ENCODE measurements around the gene HIGD2B. TPM values are rescaled to one million over a fixed set of nuclear protein-coding genes. Genes with fewer than 3 reads are reported as not detected.
"Not testable (repeated sequence)": the region's sequence is repeated elsewhere in the genome, so short reads cannot be mapped to it uniquely, and the experiment has no call there.

The HIGD2B gene
- total RNA-seq, 2 donors from 2014 or later = not detected

DNA sequence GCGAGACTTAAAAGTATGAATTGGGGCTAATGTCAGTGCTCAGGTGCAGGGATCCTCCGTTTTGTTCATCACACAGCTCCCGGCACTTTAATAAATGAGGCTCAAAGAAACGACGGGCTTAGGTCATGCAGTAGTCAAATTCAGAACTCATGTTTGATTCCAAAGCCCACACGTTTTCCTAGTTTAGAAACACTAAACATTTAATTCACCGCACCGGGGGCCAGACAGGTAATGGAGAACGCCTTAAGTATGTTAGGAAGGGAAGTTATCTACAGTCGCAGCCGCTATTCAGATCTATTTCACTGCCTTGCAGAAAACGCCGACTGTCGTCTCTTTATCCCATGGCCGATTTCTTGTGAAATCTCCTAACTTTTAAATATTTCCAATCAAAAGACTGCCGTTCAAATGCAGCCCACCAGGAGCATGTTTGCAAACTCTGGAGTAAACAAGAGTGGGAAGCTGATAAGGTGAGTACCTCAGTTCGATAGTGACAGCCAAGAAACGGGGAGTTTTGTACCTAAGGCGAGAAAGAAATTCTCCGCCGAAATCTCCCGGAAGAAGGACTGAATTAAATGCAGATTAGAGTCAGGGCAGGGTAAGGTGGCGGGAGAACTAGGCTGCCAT is 569 bp downstream of the HIGD2B start:
- intact Hi-C loops (cut with DNase I, micrococcal nuclease) = no loop called here
- DNase-seq = peak in 1 of 2 donors; percentile 23
- ATAC-seq = peak; percentile 14

GRCh38 chr15:72682772-72683171 is 3.2 kb downstream of the HIGD2B start:
- intact Hi-C loops (cut with DNase I, micrococcal nuclease) = no loop called here

GRCh38 chr15:72680931-72681330 is 5.1 kb downstream of the HIGD2B start:
- DNase-seq (no peak), ATAC-seq (no peak)
- intact Hi-C loops (cut with DNase I, micrococcal nuclease) = no loop called here

More at GRCh38 chr15:72682772-72683171, 3.2 kb downstream of the HIGD2B start:
- ATAC-seq = no peak
- no peak for DNase-seq

- ATAC-seq (no peak), DNase-seq (no peak)
- intact Hi-C loops (cut with DNase I, micrococcal nuclease) = loop anchor here in 1 of 2 donors (10.0 kb wide), 2 partner anchors 82 to 212 kb away; no protein-coding TSS in a partner anchor
Observed at GRCh38 chr15:72676838-72677237, 9.1 kb downstream of the HIGD2B start.

DNA sequence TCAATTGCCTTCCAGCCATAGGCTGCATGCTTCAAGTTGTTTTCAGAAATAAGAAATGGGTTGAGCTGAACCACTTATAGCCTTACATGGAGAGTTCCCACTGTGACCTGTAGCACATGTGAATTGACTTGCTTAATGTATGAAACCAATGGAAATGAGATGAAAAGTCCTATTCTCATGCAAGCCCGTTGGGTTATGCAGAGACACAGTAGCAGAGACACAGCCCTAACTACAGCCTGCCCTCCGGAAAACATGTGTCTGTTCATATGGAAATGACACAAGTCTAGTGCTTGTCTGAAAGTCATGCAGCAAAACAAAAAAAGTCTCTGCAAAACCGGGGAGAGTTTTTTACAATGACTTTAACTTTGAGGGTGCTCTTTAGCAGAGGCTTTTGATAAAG is 14.5 kb downstream of the HIGD2B start:
- intact Hi-C loops (cut with DNase I, micrococcal nuclease) = loop anchor here in 1 of 2 donors (10.0 kb wide), 2 partner anchors 77 to 207 kb away; no protein-coding TSS in a partner anchor
- no peak for ATAC-seq
- DNase-seq = no peak

DNA sequence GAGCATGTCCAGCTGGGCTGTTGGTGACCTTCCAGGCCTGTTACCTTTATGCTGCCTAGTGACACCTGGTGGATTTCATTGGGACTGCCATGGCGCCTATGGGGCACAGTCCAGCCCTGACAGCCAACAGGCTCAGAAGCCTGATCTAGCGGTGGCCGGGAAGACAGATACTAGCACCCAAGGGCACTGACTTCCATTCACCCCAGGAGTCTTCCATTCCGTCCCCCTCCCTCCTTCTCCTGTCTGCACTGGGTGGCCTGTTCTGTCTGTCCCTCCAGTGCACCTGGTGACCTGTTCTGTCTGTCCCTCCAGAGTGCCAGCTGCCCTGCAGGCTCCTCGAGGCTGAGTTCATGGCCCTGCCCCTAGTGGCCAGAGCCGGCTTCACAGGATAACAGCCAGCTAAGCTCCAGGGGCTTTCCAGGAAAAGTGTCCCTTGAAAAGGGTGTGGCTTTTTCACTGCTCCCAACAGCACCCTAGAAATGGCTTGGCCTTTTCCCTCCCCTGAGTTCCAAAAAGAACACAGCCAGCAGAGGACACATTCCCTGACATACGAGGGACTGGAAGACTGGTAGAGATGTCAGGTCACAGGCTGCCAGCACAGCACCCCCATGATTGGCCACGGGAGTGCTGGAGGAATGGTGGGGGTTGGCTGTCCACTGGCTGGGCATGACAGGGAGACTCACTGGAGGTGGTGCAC is 15.2 kb downstream of the HIGD2B start:
- intact Hi-C loops (cut with DNase I, micrococcal nuclease) = loop anchor here in 1 of 2 donors (10.0 kb wide), 2 partner anchors 76 to 206 kb away; no protein-coding TSS in a partner anchor
- ATAC-seq = peak; percentile 98
- peak; percentile 80 to 87 for DNase-seq

DNA sequence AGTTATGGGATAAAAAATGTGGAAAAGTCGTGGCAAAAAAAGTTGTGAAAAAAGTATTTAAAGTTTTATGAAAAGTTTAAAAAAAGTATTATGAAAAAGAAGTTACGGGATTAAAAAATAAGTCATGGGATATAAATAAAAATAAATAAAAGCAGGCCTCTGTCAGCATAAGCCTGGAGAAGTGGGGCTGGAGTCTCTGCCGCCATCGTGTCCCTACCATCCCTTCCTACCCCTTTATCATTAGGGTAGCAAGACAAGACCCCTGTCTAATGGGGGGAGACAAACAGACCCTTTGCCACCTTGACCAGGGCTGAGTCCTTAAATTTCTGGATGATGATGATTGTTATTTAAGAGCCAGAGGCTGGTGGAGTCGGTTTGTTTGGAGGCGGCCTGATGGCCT is 16.2 kb downstream of the HIGD2B start:
- DNase-seq, ATAC-seq: not testable (repeated sequence)
- intact Hi-C loops (cut with DNase I, micrococcal nuclease) = loop anchor here in 1 of 2 donors (10.0 kb wide), 2 partner anchors 75 to 205 kb away; no protein-coding TSS in a partner anchor

- ATAC-seq; intact Hi-C loops (cut with DNase I, micrococcal nuclease); DNase-seq: not testable (repeated sequence)
Observed at GRCh38 chr15:72665706-72666105, 20.3 kb downstream of the HIGD2B start.

GRCh38 chr15:72663931-72664330 is 22.1 kb downstream of the HIGD2B start:
- DNase-seq; intact Hi-C loops (cut with DNase I, micrococcal nuclease); ATAC-seq: not testable (repeated sequence)

DNA sequence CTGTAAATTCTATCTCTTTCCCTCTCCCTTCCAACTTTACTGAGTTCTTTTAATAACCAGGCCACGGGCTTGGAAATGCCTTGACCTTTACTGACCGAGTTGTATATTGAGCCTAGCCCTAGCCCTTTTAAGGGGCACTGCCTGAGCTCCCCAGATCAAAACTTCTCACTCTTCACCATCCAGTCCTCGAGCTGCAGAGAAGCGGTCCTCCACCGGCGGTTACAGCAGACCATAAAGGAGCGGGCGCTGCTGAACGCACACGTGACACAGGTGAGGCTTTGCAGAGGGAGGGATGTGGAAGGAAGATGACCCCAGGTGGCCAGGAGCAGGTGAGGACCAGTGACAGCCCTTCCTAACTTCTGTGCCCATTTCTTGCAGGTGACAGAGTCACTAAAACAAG is 24.9 kb downstream of the HIGD2B start:
- ATAC-seq; DNase-seq; intact Hi-C loops (cut with DNase I, micrococcal nuclease): not testable (repeated sequence)

DNA sequence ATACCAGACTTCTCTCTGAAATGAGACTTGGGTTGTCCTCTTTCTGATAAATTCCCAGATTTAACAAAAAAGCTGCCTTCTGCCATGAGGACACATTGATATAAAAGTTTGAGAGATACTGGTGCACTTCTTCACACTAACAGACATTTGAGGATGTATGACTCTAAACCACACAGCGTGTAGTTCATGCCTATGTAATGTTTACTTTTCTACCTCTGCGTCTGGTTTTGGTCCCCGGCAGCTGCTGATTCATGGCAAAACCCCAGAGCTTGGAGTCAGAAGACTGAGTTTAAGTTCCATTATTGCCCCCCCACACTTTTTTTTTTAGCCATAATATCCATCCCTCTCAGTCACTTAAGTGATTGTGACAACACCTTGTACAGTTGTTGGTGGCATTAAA is 30.0 kb downstream of the HIGD2B start:
- intact Hi-C loops (cut with DNase I, micrococcal nuclease); DNase-seq; ATAC-seq: not testable (repeated sequence)

DNA sequence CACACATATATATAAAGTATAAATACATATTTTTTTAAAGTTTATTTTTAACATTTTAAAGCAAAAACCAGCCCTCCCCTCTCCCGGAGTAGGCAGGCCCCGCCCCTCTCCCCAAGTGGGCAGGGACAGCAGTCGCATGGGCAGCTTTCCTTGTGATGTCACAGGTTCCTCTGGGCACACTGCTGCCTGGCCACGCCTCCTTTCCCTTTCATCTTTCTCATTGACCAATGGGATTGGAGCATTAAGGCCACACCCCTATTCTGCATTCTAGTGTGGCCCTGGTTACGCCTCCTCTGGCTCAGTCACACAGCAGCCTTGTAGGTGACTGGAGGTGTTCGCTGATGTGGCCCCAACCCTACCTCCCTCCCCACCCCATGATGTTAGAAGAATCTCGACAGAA is 31.6 kb downstream of the HIGD2B start, which contains the start of gene GOLGA6B:
Gene GOLGA6B (plus strand): TSS at position 301 of the 400 bp plus-strand sequence. CDS start 41 bp downstream, at position 342.
- intact Hi-C loops (cut with DNase I, micrococcal nuclease); ATAC-seq; DNase-seq: not testable (repeated sequence)

- not testable (repeated sequence) for ATAC-seq, DNase-seq
Observed at GRCh38 chr15:72648631-72649253, 37.2 kb downstream of the HIGD2B start.

GRCh38 chr15:72642271-72642670 is 43.7 kb downstream of the HIGD2B start:
- intact Hi-C loops (cut with DNase I, micrococcal nuclease); ATAC-seq; DNase-seq: not testable (repeated sequence)

More at GRCh38 chr15:72648631-72649253, 37.2 kb downstream of the HIGD2B start:
- intact Hi-C loops (cut with DNase I, micrococcal nuclease) = not testable (repeated sequence)

GRCh38 chr15:72639759-72640483 is 46.1 kb downstream of the HIGD2B start:
- intact Hi-C loops (cut with DNase I, micrococcal nuclease); ATAC-seq; DNase-seq: not testable (repeated sequence)

GRCh38 chr15:72636519-72637282 is 49.3 kb downstream of the HIGD2B start:
- DNase-seq (peak; percentile 68 to 71), ATAC-seq (peak; percentile 95)
- intact Hi-C loops (cut with DNase I, micrococcal nuclease) = not testable (repeated sequence)

GRCh38 chr15:72629068-72629570 is 56.9 kb downstream of the HIGD2B start:
- ATAC-seq; DNase-seq; intact Hi-C loops (cut with DNase I, micrococcal nuclease): not testable (repeated sequence)

Measured in left colon (tissue), 2 donors.